Stimulated activated CD8-positive, alpha-beta memory T cell treated with anti-CD3 and anti-CD28 coated beads, Interleukin-7, amount 100 ng/mL, for 4 hours (primary cell): ENCODE measurements around the gene KDM2B.

Experiments used
- DNase-seq, 2 donors: peaks; one replicate each; pipeline ENCODE4 v3.0.0-alpha.2; 2020; ENCODE audit warnings: low read depth in 2 of 2

KDM2B gene

DNA sequence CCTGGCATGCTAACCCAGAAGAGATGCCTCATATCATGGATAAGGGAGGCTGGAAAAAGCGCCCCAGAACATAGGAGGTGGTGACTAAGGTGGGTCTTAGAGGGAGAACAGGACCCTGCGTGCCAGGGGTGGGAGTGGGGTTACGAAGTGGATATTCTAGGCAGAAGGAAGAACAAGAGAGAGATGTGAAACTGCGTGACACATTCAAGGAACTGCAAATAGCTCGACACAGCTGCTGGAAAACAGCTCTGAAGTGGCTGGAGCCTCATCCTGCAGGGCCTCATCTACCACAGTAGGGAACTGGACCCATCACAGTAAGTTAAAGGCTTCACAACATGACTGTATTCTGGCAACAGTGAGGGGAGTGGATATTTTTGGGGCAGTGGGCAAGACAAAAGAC is 119.8 kb downstream of the KDM2B start:
- DNase-seq: no peak

- no peak for DNase-seq
These were observed 124.3 kb downstream of the KDM2B start for GRCh38 chr12:121456551-121456950.

DNA sequence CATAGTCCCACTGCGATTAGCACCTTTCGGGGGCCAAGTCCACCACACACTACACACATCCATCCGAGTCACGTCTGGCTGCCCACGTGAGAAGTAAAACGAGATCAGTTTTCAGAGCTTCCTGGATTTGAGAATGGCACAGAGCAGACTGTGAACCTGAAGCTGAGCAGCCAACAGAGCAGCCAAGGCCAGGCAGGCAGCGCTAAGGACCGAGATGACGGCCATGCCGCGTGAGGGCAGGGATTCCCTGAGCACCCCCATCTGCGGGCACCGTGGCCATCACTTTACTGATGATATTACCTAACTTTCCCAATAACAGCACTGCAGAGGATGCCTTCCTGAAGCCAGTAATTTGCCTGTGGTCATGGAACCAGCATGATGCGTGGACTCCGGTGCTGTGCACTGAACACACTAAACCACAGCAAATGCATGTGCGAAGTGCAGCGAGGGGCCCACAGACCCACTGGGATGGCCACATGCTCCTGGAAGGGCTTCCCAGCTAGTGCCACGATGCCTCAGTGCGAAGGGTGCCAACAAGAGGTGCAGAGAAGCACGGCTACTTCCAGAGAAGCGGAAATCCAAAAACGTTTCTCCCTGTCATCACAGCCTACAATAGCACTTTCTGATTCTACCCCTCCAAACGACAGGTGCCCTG is 124.9 kb downstream of the KDM2B start:
- DNase-seq: no peak

GRCh38 chr12:121454921-121455320 is 125.9 kb downstream of the KDM2B start:
- DNase-seq: no peak

DNA sequence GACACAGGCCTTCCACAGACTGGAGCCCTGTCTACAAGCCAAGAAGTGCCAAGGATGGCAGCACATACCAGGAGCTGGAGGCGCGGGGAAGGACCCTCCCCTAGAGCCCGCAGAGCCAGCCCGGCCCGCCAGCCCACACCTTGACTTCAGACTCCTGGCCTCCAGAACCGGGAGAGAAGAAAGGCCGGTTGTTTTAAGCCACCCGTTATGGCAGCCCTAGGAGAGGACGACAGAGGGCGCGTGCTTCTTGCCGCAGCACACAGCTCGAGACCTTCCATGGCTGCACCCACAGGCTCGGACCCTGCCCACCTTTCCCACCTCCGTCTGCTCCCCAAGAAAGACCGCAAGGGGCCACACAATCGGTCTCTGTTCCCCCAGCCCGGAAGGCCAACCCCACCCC is 127.2 kb downstream of the KDM2B start:
- no peak for DNase-seq

GRCh38 chr12:121452985-121453360 is 127.8 kb downstream of the KDM2B start:
- no peak for DNase-seq

GRCh38 chr12:121452340-121452984 is 128.4 kb downstream of the KDM2B start:
- no peak for DNase-seq

- no peak for DNase-seq
These were observed 128.9 kb downstream of the KDM2B start for GRCh38 chr12:121451961-121452339.

DNA sequence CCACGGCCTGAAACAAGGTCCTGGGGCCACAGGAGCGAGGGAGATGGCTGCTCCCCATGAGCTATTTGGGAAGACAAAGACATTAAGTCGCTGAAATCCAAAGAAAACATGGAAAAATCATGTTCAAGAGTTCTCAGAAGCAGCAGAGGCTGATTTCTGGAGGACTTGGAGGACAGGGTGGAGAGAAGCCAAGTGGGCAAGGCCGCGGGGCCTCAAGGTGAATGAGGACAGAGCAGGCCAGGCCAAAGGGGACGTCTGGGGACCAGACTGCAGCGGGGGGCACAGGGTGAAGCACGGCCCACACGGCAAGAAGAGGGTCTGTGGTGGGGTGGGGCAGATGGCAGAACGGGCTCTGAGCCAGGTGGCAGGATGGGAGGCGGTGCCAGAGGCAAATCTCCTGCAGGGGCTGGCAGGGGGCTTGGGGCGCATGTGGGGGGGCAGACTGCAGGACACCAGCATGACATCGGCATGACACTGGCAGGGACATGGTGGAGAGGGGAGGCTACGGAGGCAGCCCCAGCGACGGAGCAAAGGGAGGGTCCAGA is 132.0 kb downstream of the KDM2B start:
- no peak for DNase-seq

DNA sequence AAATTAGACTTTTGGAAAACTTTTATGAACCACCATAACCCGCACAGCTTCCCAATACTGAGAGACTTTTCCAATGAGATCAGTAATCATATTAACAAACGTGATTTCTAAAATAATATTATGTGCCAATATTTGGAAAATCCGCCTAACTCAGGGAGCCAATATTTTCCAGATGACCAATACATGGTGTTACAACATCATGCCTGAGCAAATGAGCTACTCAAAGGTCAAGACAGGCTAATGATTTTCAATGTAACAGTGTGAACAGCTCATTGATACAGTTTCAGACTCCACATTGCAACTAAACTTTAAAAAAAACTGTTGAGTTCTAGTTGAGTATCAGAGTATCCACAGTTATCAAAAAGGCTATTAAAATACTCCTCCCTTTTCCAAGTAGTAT is 134.1 kb downstream of the KDM2B start:
- no peak for DNase-seq

DNA sequence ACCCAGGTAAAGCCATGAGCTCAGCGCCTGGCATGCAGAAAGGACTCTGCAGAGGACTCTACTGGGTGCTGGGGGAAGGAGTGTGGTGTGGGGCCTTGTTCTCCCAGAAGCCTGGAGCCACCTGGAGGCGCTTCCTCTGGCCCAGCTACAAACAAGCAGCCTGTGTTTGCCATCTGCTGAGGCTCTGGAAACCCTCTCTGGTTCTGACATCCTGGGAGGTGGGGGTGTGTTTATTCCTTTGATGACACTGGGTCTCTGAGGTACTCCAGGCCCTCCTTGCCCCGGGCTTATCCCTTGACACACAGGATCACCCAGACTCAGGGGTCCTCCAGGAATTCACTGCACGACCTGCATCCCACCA is 136.0 kb downstream of the KDM2B start:
- no peak for DNase-seq

DNA sequence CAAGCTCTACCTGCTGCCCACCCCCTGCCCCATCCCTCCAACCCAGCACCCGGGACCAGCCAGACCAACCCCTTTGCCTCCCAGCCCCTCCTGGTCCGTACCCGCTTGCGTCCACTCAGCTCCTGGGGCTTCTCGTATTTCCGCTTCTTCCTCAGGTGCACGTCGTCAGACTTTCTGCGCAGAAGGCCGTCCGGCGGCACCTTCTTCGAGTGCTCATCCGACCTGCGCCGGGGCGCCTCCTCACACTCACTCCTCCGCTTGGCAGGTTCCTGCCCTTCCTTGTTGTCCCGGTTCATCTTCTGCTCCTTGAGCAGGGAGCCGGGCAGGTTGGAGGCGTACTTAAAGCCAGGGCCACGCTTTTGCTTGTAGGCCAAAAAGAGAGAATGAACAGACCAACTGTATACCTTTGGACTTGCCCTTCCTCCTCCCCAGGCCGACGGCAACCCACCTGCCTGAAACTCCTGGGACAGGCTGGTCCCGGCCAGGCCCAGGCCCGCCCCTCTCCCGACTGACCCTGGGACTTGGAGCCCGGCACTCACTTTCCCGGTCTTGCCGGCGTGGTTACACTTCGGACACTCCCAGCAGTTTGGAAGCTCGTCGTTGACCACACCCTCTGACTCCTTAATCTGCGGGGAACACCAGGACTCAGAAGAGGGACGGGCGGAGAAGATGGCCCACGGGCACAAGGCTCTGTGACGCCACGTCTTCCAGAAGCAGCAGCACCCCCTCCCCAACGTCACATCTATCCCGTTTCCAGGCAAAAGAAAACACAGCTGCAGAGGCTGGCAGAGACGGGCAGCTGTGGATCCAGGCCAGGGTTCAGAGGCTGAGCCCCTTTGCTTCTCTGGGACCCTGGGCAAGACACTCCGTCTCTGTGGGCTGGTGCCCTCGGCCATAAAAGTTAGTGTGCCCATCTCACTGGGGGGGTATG is 136.6 kb downstream of the KDM2B start:
- no peak for DNase-seq

- peak; percentile 19 to 47 for DNase-seq
These were observed 137.5 kb downstream of the KDM2B start for GRCh38 chr12:121443193-121443870.

DNA sequence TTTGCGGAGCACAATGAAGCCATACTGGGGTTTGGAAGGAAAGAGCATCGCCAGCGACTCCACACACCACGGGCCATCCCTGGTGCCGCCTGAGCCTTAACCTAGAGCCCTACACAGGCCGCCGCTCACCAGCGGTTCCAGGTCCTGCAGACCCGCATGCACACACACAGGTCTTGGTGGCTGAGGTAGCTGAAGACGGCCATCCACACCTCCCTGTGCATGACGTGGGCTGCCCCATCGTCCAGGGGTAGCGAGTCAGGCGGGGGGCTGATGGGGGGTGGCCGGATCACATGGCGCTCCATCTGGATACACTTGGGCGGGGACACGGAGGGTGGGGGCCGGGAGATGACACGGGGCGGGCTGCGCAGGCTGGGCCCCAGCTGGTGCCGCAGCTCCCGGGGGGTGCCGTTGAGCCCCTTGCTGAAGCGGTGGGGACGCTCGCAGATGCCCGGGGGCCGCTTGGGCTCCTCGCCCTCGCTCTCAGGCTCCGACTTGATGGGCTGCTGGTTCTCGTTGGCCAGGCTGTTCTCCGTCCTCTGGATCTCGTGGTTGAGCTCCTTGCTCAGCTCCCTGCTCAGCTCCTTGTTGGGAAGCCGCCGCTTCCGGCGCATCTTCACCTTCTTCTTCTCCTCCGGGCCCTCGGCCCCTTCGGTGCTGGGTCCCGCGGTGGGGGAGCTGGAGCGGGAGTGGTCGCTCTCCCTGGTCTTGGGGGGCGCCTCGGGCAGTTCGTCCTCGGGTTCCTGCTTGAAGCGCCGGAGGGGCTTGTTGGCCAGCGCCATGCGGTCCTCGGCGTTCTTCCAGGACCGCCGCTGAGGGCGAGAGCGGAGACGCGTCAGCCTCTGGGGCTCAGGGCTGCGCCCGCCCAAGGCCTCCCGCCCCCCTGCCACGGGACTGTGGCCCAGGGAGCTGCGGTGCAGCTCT is 138.5 kb downstream of the KDM2B start:
- no peak for DNase-seq

- DNase-seq: no peak
These were observed 139.3 kb downstream of the KDM2B start for GRCh38 chr12:121441555-121441954.

GRCh38 chr12:121440768-121441167 is 140.1 kb downstream of the KDM2B start:
- no peak for DNase-seq

DNA sequence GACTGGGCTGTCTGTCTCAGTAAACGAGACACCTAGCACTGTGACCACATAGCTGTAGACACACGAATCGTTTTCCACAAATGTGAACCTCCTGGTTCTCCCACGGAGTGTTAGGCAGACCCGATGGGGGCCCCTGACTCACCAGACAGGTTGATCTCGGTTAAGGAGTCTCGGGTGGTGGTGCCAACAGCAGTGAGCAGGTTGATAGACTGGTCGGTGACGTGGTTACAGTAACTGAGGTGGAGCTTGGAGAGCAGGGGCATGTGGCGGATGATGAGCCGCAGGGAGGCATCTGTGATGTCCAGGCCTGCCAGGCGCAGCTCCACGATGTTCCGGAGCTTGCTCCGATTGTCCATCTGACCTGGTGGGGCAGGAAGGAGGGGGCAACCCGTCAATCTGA is 141.1 kb downstream of the KDM2B start:
- DNase-seq: no peak

DNA sequence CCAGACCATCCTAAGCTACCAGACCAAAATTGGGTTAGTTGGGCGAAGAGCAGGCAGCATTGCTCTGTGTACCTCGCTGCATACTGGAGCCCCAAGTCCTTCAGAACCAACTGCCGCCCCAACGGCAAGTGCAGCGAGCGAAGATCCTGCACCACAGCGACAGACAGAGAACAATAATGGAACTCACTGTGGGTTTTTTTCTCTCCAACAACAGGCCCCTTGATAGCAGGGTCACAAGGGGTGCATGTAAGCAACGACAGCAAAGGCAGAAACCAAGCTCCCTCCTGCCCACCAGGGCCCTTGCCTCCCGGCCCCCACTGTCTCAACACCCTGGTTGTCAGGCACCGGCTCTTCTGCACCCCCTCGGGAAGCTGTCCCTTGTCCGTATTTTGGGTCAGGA is 141.9 kb downstream of the KDM2B start:
- no peak for DNase-seq

DNA sequence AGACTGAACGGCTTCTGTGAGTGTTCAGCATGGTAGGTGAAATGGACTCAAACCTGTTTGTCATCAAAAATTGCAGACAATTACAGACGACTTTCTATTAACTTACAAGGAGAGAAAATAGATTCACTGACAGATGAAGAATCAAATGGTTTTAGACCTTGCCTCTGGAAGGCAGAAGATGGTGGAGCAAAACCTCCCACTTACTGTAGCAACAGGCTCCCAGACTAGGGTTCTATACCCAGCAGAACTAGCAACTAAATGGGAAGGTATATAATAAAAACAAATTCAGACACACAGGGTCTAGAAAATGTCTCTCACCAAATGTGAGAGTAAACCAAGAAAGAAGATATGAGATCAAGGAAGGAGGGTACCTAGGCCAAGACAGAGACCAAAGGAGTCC is 144.1 kb downstream of the KDM2B start:
- DNase-seq: no peak

GRCh38 chr12:121432740-121433480 is 147.9 kb downstream of the KDM2B start:
- no peak for DNase-seq
